ENCODE results near the gene OTUD1.

DNA sequence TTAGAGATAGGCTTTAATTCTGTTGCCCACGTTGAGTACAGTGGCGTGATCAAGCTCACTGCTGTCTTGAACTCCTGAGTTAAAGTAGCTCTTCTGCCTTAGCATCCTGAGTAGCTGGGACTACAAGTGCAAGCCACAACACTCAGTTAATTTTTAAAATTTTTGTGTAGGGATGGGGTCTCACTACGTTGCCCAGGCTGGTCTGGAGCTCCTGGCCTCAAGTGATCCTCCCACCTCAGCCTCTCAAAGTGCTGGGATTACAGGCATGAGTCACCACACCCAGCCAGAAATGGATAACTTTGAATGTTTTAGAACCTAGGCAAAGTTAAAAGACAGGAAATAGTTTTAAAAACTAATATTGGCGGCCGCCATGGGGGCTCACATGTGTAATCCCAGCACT lies 43.9 kb upstream of the OTUD1 start:
- TF ChIP-seq EZH2 (IDR thresholded peaks at IDR 0.05; ENCODE audit: low read length) = no peak
- TF ChIP-seq, protein P1, sequence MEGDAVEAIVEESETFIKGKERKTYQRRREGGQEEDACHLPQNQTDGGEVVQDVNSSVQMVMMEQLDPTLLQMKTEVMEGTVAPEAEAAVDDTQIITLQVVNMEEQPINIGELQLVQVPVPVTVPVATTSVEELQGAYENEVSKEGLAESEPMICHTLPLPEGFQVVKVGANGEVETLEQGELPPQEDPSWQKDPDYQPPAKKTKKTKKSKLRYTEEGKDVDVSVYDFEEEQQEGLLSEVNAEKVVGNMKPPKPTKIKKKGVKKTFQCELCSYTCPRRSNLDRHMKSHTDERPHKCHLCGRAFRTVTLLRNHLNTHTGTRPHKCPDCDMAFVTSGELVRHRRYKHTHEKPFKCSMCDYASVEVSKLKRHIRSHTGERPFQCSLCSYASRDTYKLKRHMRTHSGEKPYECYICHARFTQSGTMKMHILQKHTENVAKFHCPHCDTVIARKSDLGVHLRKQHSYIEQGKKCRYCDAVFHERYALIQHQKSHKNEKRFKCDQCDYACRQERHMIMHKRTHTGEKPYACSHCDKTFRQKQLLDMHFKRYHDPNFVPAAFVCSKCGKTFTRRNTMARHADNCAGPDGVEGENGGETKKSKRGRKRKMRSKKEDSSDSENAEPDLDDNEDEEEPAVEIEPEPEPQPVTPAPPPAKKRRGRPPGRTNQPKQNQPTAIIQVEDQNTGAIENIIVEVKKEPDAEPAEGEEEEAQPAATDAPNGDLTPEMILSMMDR (optimal IDR thresholded peaks at IDR 0.05 in 1 of 3, IDR thresholded peaks at IDR 0.05 in 1 of 3, conservative IDR thresholded peaks at IDR 0.05 in 1 of 3; ENCODE audit: extremely low read depth in 1 of 3, insufficient read depth in 2 of 3, low read length in 3 of 3) = no peak
